Right forelimb (tissue), 1 donor: ENCODE data around the gene PTP4A2.
A peak's percentile ranks its signal among the peaks of the same experiment; 100 is the strongest.
"Not testable (repeated sequence)": the region's sequence is repeated elsewhere in the genome, so short reads cannot be mapped to it uniquely, and the experiment has no call there.

ENCODE experiments used
- DNase-seq: peaks from one replicate; pipeline ENCODE4 v3.0.0-alpha.2; 2018

PTP4A2 gene

DNA sequence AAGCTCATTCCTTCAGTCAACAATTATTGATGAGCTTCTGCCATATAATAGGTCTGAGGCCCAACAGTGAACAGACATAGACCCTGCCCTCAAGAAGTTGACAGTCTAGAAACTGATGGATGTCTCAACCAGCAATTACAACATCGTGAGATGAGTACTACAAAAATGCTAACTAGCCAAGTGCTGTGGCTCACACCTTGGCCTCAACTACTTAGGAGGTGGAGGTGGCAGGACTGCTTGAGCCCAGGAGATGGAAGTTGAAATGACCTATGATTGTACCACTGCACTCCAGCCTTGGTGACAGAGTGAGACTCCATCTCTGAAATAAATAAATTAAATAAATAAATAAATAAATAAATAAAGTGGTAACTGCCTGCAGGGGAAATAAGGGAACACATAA is 11.7 kb upstream of the PTP4A2 start:
- no peak for DNase-seq

GRCh38 chr1:31945677-31946076 is 7.5 kb upstream of the PTP4A2 start:
- DNase-seq = not testable (repeated sequence)

DNA sequence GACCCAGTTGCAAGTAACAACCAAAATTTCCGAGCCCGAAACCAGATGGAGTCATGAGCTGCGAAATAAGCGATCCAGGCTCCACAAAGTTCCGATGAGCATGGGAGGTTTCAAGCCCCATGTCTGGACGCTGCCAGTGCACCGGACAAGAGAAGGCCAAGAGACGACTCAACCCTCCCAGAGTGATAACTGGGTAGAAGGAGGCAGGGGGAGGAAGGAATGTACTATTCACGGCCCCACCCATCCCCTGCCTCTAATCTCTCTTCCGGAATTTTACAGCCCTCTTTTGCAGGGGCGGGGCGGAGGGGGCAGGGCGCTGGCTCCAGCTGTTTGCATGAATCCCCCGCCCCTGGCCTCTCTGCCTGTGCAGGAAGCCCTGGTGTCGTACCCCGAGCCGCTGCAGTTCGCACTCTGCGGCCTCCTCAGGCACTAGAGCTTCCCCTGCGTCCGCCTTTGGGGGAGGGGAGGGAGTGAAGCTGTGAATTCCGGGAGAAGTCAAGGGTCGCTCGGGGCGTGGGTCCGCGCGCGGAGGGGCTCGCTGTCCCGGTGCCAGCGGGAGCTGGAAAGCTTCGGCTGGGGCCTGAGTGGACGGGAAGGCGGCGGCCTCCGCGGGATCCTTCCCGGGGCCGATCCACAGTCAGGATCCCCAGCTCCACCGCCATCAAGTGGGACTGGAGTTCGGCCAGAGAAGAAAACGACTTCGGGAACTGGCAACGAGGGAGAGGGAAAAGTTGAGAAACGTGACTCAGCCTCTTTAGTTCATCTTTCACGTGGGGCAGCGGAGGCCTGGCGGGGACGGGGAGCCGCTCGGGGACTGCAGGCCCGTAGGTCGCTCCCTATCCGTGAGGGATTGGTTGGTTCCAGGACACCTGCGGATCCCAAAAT is 6.3 kb upstream of the PTP4A2 start:
- DNase-seq = peak; percentile 93

- no peak for DNase-seq
Observed at GRCh38 chr1:31943546-31944184, 5.5 kb upstream of the PTP4A2 start.

- DNase-seq = not testable (repeated sequence)
Observed at GRCh38 chr1:31942061-31942460, 3.9 kb upstream of the PTP4A2 start.

DNA sequence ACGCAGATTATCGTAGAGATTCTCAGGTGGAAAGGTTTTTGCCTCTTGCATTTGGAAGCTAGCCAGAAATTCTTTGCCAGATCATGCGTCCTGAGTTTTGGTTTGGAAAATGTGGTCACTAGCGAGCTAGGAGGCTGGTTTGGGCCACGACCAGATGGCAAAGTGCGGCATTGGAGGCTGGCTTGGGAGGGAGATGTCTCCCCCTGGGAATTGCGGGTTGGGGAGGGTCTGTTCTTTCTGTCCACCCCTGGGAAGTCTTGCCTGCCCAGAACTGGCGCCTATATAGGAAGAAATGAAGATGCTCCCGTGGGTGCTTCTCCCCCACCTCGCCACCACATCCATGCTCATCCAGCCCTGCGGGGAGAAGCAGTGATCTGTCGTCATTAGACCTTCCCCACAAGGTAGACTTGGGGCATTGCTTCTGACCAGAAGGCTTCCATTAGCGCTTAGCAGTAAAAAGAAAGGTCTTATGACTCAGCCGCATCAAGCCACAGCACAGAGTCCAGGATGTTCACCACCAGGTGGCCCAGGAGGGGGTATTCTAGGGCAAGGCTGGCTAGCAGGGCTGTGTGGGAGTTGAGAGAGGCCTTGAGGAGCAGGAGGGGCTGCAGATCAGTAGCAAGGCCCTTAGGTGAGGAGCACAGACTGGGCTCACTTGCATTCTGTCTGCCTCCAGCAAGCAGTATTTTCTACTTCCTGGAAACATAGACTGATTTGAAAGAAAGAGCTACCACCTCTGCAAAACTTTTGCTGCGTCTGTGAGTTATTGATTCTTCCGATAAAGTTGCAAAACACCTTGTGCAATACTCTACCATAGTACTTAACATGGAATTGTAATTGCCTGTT is 1.5 kb upstream of the PTP4A2 start:
- no peak for DNase-seq

- peak; percentile 90 for DNase-seq
Observed at GRCh38 chr1:31937300-31938183, 626 bp downstream of the PTP4A2 start.

GRCh38 chr1:31936981-31937299 is 1.2 kb downstream of the PTP4A2 start:
- no peak for DNase-seq

DNA sequence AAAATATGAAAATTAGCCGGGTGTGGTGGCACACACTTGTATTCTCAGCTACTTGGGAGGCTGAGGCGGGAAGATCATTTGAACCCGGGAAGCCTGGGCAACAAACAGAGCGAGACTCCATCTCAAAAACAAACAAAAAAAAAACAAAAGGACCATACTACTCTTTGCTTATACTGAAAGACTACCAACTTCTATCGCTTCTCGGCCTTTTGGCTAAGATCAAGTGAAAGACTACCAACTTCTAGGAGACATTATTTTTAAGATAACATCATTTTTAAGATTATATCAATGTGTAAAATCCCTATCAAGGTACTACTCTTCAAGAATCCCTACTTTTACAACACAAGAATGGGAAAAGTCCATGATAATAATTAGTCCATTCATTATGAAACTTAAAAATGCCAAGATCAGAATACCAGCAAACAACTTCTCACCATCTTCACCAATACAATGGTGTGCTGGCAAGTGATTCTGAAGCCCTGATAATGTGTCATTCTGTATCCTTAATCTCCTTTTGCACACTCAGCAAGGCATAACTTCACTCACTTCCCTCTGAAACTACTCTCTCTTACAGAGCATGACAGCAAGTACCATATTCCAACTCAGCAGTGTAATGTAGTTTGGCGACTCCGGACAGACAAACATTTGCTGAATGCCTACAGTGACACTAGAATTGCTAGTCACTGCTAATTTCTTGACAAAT is 1.7 kb downstream of the PTP4A2 start:
- no peak for DNase-seq

DNA sequence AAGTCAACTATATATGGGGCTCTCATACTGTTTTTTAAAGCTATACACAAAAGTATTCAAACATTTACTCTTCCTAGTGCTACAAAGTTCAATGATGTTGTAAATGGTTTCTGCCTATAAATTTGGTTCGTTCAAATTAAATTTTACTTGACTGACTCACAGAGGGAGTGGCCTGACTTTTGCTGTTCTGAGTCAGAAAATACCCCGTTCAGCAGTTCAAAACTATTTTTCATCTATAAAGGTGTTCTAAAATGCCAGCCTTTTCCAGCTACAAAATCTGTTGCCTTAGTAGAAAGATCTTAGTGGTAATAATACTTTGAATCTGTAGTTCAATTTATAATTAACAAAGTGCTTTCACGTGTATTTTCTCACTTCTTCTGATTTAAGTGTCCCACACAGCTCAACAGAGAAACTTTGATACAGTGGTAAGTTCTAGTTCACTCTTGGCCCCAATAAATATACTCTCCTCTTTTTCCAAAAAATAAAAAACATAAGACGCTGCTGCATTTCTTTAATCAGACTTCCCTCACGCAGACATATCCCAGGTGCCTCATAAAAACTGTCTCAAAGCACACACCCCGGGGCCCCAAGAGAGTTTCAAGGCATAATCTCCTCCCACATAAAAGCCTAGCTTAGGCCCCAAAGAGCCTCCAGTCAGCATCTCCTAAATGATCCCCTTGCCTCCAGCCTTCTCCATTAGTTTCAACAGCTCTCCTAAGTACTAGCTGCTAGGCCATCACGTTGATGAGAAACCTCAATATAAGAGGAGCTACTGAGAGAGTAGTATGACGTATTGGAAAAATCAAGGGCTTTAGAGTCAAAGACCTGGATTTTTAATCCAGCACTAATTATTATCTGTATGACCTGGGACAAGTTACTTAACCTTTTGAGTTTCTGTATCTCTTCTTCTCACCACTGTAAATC is 3.2 kb downstream of the PTP4A2 start:
- DNase-seq = no peak

DNA sequence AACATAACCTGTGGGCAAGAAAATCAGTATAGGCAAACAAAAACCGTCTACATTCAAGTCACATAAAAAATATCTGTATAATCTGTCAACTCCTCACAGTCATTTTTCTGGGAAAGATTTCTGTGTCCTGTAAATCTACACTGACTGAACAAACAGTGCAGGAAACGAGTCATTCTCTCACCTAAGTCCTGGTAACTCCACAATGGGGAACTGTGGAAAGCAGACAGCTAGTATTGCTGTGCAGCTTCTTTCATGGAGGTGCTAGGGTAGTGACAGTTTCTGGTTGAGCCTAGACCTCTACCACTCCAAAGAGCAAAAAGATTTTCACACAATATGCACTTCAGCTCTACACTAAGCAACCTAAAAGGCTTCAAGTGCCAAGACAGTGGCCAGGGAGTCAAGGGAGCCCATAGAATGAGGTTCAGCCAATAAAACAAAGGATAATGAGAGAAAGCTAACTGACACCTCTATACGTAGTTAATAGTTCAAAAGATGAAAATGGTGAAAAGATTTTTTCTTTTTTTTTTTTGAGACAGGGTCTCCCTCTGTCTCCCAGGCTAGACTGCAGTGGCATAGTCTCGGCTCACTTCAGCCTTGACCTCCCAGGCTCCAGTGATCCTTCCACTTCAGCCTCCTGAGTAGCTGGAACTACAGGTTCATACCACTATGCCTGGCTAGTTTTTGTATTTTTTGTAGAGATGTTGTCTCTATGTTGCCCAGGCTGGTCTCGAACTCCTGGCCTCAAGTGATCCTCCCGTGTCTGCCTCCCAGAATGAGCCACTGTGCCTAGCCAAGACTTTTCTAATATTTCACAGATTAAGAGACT is 5.5 kb downstream of the PTP4A2 start:
- DNase-seq = no peak

DNA sequence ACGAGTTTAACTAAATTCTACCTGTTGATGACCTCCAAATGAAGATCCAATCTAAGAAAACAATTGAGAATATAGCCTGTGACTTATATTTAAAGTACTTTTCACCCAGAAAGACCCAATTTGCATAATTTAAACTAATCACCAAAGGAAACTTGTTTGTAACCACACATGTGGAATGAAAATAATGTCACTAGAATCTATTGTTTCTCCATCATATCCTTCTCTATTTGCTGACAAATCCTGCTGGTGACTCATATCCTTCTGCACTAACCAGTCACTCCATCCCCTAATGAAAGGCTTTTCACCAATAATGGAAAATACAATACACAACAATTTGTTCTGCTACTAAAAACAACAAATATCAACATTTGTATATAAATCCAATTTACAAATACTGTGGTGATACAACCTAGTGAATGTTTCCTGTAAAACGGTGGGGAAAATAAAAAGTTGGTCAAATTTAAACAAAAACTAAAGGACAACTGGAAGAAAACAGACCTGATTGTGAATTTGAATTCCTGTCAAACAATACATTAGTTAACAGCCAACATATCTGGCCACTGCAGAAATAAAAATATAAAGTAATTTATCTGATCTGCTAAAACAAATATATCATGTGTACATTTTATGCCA is 6.5 kb downstream of the PTP4A2 start:
- DNase-seq = no peak

DNA sequence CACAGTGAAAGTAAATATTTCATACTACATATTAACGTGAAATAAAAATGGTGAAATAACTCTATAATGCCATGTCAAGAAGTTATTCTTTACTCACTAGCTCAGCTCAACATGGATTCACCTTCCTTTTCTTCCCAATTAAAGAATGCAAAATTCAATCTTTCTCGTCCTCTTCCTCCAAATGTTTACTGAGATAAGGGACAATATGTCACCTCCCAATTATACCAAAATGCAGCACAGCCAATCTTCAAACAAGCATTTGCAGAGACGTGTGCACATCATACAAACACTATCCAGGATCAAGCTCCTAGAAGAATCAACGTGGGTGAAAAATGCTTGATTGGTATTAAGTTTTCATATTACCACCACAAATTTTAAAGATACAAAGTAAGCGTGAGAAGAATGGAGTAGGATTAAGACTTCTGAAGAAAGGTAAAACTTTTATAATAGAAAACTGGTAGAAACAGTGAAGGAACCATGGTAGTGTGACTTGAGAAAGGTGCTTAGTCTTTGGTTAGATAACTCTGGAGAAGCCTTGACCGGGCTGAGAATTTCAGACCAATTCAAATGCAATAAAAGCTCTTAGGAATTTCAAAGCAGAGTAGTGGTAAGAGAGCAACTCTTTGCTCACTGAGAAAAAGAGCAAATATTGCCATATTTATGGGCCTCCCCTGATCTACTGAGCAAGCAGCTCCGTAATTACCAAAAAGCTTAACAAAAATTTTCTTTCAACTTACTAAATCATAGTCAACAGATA is 7.2 kb downstream of the PTP4A2 start:
- no peak for DNase-seq

- no peak for DNase-seq
Observed at GRCh38 chr1:31927661-31927980, 10.5 kb downstream of the PTP4A2 start.

DNA sequence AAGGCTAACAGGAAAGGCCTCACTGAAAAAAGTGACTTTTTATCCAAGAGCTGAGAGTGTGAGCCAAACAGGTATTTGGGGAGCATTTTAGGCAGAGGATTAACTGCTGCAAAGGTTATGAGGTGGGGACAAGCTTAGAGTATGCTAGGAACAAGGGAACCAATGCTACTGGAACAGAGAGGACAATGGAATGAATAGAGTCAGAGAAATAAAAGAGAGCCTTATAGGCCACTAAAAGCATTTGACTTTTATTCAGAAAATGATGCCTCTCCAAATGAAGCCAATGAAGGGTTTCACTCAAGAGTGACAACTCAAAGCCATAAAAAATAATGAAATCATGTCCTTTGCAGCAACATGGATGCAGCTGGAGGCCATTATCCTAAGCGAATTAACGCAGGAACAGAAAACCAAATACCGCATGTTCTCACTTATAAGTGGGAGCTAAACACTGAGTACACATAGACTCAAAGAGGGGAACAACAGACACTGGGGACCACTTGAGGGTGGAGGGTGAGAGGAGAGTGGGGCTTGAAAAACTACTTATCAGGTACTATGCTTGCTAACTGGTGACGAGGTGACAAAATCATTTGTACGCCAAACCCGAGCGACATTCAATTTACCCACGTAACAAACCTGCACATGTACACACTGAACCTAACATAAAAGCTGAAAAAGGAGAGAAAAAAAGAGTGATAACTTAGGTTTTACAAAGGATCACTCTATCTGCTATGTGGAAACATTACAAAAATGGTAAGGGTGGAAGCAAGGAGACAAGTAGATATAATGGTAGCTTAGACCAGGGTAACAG is 11.1 kb downstream of the PTP4A2 start:
- DNase-seq = no peak

- no peak for DNase-seq
Observed at GRCh38 chr1:31926252-31926651, 11.9 kb downstream of the PTP4A2 start.

GRCh38 chr1:31925824-31926223 is 12.3 kb downstream of the PTP4A2 start:
- DNase-seq = not testable (repeated sequence)

- DNase-seq = no peak
Observed at GRCh38 chr1:31924839-31925238, 13.3 kb downstream of the PTP4A2 start.
